HG03064 (cell line): ENCODE data around the gene SETD3.

ENCODE experiments used
- ATAC-seq: cut with Tn5 transposase; IDR thresholded peaks from one replicate; pipeline ENCODE4 v1.9.1; 2021; ENCODE audit warnings: low read depth; ENCODE audit not compliant: unreplicated experiment

SETD3 gene

DNA sequence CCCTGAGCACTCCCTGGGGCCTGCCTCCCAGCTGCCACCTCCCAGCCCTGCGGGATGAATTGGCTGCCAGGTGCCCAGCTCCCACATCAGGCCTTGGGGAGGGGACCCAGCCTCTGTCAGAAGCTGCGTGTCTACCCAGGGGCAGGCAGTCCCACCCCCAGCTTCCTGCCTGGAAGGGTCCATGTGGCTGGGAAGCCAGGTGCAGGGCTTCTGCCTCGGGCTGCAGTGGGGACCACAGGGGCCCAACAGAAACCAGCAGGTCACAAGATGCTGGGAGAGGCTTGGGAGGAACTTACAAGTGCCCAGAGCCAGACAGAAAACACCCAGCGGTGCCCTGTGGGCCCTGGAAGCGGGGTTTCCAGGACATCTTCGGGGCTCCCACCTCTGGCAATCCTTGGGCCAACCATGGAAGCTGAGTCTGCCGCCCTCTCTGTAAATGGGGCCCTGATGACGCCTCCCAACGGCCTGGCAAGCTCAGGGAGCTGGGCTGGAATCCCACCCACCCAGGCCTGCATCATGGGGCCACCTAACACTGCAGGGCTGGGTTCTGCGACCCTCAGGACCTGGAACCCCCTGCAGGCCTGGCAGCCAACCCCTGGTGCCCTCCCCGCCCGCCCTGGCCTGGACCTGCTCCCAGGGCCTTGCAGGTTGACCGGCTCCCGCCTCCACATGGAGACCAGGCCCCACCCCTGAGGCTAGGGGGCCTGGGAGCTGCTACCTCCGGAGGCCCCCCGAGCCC lies 37.2 kb upstream of the SETD3 start:
- no peak for ATAC-seq

DNA sequence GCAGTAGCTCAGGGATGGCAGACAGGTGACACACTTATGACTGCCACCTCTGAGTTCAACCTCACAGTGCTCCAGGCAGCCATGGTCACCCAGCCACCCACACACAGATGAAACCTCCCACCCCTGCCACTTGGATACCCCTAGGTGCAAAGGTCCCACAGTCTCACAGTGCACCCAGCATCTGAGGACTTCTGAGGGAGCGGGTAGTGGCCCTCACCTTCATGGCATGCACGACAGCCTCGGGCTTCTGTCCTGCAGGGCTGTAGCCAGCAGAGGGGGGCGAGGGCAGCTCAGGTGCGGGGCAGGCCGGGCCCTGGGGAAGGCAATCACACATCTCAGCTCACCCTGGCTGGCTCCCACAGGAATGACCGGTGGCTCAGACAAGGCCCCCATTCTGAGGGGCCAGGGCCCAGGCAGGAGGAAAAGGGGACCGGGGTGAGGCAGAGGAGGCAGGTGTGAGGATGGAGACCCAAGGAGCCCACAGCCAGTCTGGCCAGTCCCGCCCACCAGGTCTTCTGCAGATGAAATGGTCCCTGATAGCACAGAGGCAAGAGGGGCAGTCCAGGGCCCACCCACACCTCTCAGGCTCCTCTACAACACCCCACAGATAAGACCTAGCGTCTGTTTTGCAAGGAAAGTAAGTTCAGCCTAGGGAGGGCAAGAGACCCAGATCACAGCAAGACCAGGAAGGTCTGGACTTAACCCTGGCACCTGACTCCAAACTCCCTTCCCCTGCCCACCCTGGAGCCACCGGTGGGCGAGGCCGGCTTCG lies 36.4 kb upstream of the SETD3 start:
- no peak for ATAC-seq

DNA sequence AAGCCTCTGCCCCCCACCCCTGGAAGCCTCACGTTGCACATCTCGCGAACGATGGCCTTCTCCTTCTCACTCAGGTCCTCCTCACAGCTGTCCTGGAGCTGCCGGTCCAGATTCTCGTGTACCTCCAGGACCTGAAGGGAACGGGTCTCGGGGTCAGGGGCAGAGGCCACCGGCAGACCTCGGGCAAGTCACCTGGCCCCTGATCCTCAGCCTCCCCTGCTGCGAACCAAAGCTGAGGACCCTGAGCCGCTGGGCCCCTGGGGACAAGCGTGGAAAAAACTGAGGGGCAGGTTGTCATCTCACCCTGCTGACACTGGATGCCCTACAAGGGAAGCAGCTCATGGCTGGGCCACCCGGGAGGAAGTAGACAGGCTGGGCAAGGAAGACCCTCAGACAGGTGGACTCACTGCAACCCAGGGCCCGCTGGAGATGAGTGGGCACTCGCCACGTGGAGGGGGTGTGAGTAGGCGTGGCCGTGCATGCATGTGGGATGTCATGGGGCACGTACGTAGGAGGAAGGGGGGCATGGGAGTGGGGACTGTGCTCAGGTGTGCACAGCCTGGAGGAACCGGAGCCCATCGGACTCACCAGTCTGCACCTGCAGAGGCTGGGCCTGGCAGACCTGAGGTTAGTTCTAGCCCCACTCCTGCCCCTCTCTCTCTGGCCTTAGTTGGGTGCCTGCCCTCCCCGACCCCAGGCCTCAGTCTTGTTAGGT lies 35.7 kb upstream of the SETD3 start:
- ATAC-seq, result no peak

DNA sequence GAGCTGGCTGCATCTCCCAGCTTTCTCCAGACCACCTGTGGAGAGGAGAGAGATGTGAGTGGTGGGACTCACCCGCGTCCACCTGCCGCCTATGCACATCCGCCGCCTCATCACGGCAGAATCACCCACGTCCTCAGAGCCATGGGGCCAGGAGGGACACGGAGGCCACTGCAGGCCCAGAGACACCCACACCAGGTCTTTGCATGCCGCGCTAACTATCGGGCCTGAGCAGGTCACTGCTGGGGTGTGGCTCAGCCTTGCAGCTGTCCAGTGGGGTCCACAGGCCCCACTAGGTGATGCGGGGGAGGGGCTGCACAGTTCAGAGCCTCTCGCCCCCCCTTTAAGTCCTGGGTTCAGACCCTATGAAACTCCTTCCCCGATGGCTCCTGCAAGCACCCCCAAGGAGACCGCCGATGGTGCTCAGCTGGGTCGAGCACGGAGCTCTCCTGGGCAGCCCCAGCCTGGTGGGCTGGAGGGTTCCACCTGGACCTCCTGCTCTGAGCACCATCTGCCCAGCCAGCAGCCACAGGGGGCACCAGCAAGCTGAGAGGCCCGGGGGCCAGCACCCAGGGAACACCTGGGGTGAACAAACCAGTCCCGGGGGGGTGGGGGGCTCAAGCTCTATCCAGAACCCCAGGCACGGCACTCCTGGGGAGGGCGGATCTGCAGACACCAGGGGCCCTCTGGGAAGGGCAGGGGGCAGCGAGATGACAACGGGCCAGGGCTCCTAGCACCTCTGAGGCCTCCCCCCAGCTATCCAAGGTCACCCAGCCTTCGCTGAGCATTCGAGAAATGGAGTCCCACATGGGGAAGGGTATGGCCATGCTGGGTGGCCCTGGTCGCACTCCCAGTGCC lies 34.9 kb upstream of the SETD3 start:
- ATAC-seq, result no peak

DNA sequence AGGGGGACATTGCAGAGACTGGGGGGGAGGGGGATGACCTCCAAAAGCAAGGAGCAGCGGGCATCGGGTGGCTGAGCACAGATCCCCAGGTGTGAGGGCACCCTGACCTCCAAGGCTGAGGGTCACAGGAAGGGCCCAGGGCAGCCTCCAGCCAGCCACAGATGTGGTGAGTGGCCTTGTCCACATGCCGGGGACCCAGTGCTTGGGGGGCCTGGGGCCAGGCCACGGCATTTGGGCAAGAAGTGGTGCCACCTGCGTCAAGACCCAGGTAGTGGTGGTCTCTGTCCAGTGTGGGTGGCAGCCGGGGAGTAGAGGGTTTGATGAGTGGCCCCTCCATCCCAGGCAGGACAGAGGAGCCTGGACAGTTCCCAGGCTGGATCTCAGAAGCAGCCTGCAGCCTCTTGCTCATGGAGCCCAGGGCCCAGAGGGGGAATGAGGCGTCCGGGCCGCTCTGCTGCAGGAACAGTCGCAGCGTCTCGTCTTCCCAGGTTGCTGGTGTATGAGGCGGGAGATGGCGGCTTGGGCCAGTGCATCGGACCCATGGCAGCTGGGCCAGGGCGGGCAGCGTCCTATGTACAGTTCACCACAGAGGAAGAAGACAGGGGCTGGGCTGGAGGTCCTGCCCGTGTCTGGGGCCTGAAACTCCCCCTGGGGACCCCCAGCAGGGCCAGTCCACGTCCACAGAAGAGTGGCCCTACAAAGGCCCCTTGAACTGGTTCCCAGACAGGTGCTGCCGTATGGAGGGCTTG lies 34.1 kb upstream of the SETD3 start:
- no peak for ATAC-seq

DNA sequence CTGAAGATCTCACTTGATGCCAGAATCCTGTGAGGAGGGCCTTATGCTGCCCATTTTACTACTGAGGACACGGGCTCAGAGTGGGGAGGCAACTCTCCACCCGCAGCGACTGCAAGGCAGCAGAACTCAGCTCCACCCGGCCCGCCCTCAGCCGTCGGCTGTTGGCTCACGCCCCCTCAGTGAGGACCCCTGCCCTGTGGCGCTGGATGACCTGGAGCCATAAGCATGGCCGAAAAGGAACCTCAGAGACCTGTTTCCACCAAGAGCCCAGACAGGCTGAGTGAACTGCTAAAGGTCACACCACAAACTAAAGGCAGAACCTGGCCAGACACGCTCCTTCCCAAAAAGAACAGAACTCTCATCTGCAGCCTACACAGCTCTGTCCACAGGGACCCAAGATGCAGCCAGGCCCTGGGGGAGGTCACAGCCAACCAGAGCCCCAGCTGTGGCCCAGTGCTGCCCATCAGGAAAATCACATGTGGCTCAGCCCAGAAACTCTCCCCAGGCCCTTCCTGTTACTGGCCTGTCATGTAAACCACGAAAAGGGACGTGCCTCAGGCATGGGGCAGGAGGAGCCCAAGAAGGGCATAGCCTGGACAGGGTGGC lies 33.4 kb upstream of the SETD3 start:
- ATAC-seq, result no peak

DNA sequence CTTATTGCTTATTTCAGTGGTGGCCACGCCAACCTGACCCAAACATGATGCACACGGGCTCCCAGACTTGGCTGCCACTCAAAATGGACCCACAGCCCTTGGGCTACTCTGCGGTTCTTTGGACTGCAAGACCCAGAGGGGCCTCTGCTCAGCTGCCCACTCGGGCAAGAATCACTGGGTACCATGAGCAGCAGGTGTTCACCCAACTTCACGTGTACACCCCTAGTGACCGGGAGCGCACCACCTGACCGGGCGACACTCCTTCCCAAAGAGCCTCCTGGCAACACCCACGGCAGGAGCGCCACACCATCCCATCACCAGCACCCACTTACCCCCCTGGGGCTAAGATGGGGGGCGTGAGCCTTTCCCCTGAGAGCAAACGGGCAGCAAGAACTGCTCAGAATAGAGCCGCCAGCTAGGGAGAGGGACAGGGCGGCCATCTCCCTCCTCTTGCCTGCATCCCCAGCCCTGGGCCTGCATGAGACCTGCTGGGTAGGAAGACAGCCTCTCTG lies 32.6 kb upstream of the SETD3 start:
- ATAC-seq, result no peak

DNA sequence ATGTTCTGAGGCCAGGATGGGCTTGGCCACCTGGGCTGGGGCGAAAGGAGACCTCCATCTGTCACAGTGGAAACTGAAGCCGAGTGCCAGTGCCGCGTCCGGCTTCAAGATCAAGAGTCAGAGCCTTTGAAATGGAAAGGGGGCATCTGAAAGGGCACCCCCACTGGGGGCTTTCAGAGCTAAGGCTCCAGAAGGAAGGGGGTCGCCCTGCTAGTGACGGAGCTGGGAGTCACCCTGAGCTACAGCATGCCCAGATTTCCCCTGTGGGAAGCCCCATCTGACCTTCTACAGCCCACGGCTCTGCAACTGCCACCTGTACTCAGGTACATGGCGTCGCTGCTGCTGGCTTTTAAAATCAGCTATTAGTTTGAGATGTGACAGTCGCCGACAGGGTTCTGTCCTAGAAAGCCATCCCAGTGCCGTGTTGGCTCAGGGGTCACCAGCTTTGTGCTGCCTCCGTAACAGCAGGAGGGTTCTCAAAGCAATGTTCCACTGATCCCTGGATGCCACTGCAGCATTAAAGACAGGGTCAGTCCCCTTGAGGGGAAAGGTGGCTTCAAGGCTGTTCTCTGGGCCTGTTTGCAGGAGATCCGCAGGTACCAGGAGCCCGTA lies 32.0 kb upstream of the SETD3 start:
- ATAC-seq, result no peak

DNA sequence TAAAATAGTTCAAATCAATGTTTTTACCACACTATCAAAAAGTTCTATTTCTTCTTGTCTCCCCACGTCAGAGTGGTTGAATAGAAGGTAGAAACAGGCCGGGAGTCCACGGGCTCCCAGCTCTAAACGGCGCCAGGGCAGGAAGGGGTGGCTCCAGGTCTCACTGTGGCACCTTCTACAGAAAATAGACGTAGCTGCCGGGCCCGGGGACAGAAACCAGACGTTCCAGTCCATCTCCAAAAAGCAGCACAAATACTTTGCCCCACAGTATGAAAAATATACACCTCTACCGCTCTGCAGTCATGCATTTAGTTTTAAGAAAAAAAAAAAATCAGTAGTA lies 31.4 kb upstream of the SETD3 start:
- ATAC-seq, result no peak

DNA sequence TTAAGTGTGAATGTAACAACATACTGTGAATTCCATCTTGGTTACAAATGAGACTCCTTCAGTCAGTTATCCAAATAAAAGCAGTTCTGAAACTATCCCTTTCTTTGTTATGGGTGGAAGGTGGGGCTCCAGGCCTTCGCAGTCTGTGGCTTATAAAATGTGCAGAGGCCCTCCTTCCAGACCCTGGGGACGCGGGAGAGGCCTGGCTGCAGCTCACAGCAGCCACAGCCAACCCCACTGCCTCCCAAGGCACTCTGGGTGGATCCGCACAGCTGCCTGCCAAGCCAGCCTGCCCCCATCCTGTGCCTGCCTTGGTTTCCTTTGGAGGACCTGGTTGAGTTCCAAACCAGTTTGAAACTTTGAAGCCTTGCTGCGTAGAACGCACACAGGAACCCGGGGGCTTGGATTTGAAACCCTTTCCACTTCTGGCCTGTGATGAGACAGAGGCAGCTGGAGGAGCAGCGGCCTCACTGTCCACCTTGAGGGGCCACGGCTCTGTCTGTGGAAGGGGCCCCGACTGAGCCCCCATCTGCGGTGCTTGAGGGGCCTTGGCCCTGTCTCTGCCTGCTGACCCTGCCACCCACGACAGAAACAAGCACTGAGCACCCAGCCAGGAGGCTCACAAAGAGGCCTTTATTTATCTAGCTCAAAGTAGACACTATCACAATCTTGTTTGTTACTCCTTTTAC lies 30.9 kb upstream of the SETD3 start:
- no peak for ATAC-seq

DNA sequence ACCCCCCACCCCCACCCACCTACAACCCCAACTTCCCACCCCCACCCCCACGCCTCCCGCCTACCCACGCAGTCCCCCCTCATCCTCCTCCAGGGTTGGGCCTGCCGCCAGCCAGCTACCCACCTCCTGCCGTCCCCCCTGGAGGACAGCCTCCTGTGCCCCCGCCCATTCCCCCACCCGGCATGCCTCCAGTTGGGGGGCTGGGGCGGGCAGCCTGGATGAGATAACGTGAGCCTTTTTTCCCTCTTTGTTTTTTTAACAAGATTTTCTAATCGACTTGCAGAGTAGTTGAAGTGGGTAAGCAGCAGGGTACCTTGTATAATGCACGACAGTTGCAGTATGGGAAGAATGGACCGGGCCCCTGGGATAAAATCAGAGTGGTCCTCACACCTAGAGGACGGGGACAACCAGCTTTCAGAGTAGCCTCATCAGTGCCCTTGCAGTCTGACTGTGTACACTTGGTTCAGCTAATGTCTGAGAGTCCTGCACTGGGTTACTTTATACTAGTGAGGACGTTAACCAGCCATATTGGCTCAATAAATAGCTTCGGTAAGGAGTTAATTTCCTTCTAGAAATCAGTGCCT lies 30.0 kb upstream of the SETD3 start:
- ATAC-seq, result no peak

DNA sequence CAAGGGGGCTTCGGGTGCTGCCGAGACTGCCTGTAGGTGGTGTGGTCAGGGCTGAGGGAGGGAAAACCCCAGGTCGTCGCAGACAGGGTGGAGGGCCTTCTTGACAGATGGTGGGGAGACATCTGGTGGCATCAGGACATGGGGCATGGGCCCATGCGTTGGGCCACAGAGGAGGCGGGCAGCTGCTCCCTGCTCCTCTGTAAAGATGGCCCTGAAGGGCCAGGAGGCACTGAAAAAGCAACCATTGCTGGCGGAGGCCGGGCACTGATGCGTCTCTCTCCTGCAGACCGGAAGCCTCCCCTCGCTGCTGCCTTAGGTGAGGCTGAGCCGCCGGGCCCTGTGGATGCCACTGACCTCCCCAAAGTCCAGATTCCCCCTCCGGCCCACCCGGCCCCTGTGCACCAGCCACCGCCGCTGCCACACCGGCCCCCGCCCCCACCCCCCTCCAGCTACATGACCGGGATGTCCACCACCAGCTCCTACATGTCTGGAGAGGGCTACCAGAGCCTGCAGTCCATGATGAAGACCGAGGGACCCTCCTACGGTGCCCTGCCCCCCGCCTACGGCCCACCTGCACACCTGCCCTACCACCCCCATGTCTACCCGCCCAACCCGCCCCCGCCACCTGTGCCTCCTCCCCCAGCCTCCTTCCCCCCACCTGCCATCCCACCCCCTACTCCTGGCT lies 29.4 kb upstream of the SETD3 start:
- no peak for ATAC-seq

DNA sequence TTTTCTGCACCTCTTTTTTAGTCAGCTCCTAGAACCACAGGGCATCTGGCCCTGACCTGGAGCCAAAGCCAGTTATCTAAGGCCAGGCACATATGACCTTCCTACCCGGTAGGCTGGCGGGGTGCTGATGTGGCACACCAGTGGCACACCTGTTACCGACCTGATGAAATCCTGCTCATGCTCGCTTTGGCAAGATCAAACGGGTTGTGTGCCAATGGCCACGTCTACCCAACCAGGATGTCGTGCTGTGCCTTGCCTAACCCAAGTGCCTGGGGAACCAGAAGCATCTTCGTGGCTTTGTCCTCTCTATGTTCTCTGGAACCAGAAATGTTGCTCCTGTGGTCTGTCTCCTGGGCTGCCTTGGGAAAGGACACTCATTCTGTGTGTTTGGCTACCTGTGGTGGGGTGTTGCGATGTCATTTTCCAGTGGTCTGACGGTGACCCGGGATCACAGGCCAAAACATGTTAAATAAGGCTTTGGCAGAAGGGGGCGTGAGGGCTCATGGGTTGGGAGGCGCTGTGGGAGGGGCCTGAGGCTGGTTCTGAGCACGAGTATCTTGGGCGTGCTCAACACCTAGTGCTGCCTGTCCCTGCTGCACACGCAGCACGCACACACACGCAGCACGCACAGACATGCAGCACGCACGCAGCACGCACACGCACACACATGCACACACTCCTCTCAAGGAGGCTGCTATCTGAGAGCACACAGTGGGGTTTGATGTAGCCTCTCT lies 28.4 kb upstream of the SETD3 start:
- no peak for ATAC-seq

DNA sequence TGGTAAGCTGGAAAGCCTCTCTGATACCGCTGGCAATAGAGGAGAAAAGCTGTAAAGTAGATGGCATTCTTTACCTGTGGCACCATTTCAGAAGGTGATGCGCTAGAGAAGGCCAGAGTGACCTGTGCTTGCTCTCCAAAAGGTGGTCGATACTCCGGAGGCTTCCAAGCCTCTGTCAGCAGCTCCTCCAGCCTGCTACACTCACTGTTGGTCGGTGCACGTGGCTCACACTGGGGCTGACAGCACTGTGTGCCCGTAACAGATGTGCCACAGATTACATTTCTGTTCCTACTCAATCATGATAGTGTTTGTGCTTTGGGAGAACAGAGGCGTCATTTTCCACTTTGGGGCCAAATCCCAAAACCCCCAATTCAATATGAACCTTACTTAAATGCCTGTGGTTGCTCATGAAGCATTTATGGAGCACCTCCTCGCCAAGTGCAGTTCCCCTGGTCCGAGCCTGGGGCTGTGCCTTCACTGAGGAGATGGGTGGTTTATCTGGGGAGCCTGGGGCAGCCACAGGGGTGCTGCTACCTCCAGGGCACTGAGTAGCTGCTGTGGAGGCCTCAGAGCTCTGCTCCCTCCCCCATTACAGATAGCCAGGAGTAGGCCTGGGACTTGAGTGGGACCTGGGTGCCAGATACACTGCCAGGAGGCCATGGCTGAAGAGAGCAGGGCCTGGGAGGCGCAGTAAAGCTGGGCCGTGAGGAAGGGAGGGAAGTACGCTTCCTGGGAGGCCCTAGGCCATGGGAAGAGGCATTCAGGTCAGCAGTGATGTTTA lies 27.4 kb upstream of the SETD3 start:
- no peak for ATAC-seq

DNA sequence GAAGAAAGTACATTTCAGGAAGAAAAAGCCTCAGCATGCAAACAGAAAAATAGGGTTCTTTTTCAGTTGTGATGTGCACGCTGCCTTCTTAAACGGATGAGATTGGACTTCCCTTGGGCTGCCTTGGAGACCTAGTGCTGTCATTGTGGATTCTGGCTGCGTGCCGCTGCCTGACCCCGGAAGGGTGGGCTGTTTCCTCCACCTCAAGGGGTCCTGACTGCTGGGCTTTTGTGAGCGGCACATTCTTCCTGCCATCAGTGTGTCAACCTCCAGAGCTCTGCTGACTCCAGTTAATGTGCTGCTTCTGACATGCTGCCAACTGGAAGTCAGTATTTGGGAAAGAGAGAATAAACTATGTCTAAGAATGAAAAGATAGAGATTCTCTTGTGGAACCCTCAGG lies 25.6 kb upstream of the SETD3 start:
- ATAC-seq, result no peak

DNA sequence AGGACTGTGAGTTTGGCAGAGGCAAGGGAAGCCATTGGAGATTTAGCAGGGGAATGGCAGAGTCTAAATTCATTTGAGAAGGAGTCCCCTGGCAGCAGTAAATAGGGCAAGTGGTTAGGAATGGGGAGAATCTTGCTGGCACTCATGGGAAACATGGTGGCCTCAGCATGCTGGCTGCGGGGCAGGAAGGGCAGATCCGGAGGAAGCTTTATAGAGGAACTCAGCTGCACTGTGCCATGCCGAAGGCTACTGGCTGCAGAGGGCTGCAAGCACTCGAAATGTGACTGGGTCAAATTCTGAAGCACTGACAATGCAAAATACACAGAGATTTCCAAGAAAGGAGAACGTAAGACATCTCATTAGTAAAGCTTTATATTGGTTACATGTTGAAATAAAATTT lies 24.4 kb upstream of the SETD3 start:
- no peak for ATAC-seq
